ENCODE data around the gene TOB1. TPM values are rescaled to one million over a fixed set of nuclear protein-coding genes. Genes with fewer than 3 reads are reported as not detected.

TOB1 gene
- total RNA-seq, 1 donor from 2014 or later: 18.8 TPM

- Mint-ChIP-seq H3K27me3 (no peaks in the 10 kb centered on the region), H3K4me1 (peaks cover 31% of the 10 kb centered on the region), H3K27ac (no peak overlapping the region), H3K4me3 (no peak overlapping the region), H3K9me3 (no peaks in the 10 kb centered on the region), H3K36me3 (ENCODE audit: low read depth) (no peaks in the 10 kb centered on the region)
- intact Hi-C loops (cut with micrococcal nuclease): no loop called here
- no peak for DNase-seq
- CTCF ChIA-PET: no interaction called here
- ATAC-seq (ENCODE audit: low read depth): peak; percentile 78
- no peak for TF ChIP-seq CTCF (IDR thresholded peaks at IDR 0.05)
- POLR2A ChIA-PET: interaction anchor here (1.2 to 1.6 kb wide), 3 partner anchors 10 to 20 kb away, joined by 3 to 4 read pairs (median 4); no protein-coding TSS in a partner anchor
Measured at GRCh38 chr17:50872710-50873424, 6.7 kb upstream of the TOB1 start.

- TF ChIP-seq CTCF (IDR thresholded peaks at IDR 0.05): no peak
- no peak for DNase-seq
- ATAC-seq (ENCODE audit: low read depth): no peak
- CTCF ChIA-PET: interaction anchor here (0.6 to 1.0 kb wide), 2 partner anchors 76 to 85 kb away, joined by 3 read pairs; no protein-coding TSS in a partner anchor
- Mint-ChIP-seq H3K36me3 (ENCODE audit: low read depth) (peaks cover 7% of the 10 kb centered on the region), H3K27ac (no peak overlapping the region), H3K4me3 (no peak overlapping the region), H3K9me3 (no peaks in the 10 kb centered on the region), H3K4me1 (peaks cover 37% of the 10 kb centered on the region), H3K27me3 (no peaks in the 10 kb centered on the region)
- intact Hi-C loops (cut with micrococcal nuclease): no loop called here
- POLR2A ChIA-PET: interaction anchor here (1.3 to 1.6 kb wide), 3 partner anchors 9 to 33 kb away, joined by 3 to 4 read pairs (median 4); no protein-coding TSS in a partner anchor
Measured at GRCh38 chr17:50871898-50872297, 5.7 kb upstream of the TOB1 start.

- Mint-ChIP-seq H3K27me3 (no peaks in the 10 kb centered on the region), H3K4me3 (no peak overlapping the region), H3K4me1 (peaks cover 37% of the 10 kb centered on the region), H3K9me3 (no peaks in the 10 kb centered on the region), H3K36me3 (ENCODE audit: low read depth) (peaks cover 10% of the 10 kb centered on the region), H3K27ac (no peak overlapping the region)
- ChIA-PET POLR2A (interaction anchor here (1.3 kb wide), 1 partner anchor 34 kb away, joined by 3 read pairs; no protein-coding TSS in a partner anchor), CTCF (interaction anchor here (0.6 to 1.0 kb wide), 2 partner anchors 76 to 85 kb away, joined by 3 read pairs; no protein-coding TSS in a partner anchor)
- intact Hi-C loops (cut with micrococcal nuclease): no loop called here
- TF ChIP-seq CTCF (IDR thresholded peaks at IDR 0.05): no peak
- ATAC-seq (ENCODE audit: low read depth): no peak
- DNase-seq: no peak
Measured at GRCh38 chr17:50871364-50871763, 5.2 kb upstream of the TOB1 start.

- Mint-ChIP-seq H3K27ac (no peak overlapping the region), H3K4me1 (peaks cover 54% of the 10 kb centered on the region), H3K4me3 (peak overlapping the region; percentile 98), H3K9me3 (no peaks in the 10 kb centered on the region), H3K36me3 (ENCODE audit: low read depth) (peaks cover 16% of the 10 kb centered on the region), H3K27me3 (no peaks in the 10 kb centered on the region)
- DNase-seq: no peak
- ChIA-PET CTCF (no interaction called here), POLR2A (no interaction called here)
- intact Hi-C loops (cut with micrococcal nuclease): loop anchor here (5.0 kb wide), 2 partner anchors 34 to 299 kb away; partner anchors contain the start of gene NME2
- ATAC-seq (ENCODE audit: low read depth): no peak
- no peak for TF ChIP-seq CTCF (IDR thresholded peaks at IDR 0.05)
Measured at GRCh38 chr17:50868602-50869001, 2.4 kb upstream of the TOB1 start.

GRCh38 chr17:50868140-50868438 lies 1.9 kb upstream of the TOB1 start:
- intact Hi-C loops (cut with micrococcal nuclease): loop anchor here (5.0 kb wide), 2 partner anchors 34 to 299 kb away; partner anchors contain the start of gene NME2
- peak overlapping the region; percentile 100 for H3K27ac Mint-ChIP-seq
- no peaks in the 10 kb centered on the region for H3K9me3 Mint-ChIP-seq
- peaks cover 21% of the 10 kb centered on the region for H3K36me3 Mint-ChIP-seq (ENCODE audit: low read depth)
- TF ChIP-seq CTCF (IDR thresholded peaks at IDR 0.05): no peak
- H3K4me1 Mint-ChIP-seq: peaks cover 59% of the 10 kb centered on the region
- POLR2A ChIA-PET: interaction anchor here (0.9 to 5.8 kb wide), 12 partner anchors 14 to 326 kb away, joined by 3 to 205 read pairs (median 25); partner anchors contain the start of genes NME1, NME2 and SPAG9
- CTCF ChIA-PET: interaction anchor here (1.4 kb wide), 1 partner anchor 89 kb away, joined by 4 read pairs; no protein-coding TSS in a partner anchor
- peak overlapping the region; percentile 98 for H3K4me3 Mint-ChIP-seq
- DNase-seq (no peak), ATAC-seq (ENCODE audit: low read depth) (no peak)
- no peaks in the 10 kb centered on the region for H3K27me3 Mint-ChIP-seq
